Measurements from ENCODE around the gene DSCAML1. TPM values are rescaled to one million over a fixed set of nuclear protein-coding genes. Genes with fewer than 3 reads are reported as not detected.

The DSCAML1 gene, protein sequence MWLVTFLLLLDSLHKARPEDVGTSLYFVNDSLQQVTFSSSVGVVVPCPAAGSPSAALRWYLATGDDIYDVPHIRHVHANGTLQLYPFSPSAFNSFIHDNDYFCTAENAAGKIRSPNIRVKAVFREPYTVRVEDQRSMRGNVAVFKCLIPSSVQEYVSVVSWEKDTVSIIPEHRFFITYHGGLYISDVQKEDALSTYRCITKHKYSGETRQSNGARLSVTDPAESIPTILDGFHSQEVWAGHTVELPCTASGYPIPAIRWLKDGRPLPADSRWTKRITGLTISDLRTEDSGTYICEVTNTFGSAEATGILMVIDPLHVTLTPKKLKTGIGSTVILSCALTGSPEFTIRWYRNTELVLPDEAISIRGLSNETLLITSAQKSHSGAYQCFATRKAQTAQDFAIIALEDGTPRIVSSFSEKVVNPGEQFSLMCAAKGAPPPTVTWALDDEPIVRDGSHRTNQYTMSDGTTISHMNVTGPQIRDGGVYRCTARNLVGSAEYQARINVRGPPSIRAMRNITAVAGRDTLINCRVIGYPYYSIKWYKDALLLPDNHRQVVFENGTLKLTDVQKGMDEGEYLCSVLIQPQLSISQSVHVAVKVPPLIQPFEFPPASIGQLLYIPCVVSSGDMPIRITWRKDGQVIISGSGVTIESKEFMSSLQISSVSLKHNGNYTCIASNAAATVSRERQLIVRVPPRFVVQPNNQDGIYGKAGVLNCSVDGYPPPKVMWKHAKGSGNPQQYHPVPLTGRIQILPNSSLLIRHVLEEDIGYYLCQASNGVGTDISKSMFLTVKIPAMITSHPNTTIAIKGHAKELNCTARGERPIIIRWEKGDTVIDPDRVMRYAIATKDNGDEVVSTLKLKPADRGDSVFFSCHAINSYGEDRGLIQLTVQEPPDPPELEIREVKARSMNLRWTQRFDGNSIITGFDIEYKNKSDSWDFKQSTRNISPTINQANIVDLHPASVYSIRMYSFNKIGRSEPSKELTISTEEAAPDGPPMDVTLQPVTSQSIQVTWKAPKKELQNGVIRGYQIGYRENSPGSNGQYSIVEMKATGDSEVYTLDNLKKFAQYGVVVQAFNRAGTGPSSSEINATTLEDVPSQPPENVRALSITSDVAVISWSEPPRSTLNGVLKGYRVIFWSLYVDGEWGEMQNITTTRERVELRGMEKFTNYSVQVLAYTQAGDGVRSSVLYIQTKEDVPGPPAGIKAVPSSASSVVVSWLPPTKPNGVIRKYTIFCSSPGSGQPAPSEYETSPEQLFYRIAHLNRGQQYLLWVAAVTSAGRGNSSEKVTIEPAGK (N-terminal part only)
- total RNA-seq, result 1 to 10 TPM in 1 of 5 experiments, under 1 TPM in 4; 0.17 to 1.3 (median 0.60) TPM
- polyA plus RNA-seq, result not detected
- total RNA-seq, result not detected

DNA sequence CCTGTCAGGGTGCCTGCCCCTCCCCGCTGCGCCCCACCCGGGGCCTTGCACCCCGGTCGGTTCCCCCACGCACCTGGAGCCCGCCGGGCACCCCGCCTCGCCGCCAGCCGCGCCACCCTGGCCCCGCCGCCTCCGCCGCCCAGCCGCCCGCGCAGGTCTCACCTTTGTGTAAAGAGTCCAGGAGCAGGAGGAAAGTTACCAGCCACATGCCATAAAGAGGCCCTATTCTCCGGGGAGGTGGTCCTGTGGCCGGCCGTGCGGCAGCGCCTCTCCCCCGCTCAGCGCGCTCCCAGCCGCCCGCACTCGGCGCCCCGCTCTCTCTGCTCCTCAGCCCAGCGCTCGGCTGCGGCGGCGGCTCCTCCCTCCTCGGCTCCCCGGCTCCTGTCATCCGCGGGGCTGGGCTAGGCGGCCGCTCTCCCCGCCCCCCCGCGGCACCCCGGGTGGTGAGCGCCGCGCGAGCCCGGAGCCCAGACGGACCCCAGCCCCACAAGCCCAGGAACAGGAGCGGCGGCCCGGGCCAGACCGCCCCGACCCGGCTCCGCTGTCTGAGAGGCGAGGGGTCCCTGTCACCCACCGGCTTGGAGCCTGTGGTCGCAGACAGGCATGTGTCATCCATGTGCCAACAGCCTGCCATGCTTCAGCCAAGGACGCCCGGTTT, at the start of gene DSCAML1:
DSCAML1 (minus strand) TSS at position 345 of the 658 bp plus-strand sequence; CDS start at position 208, 137 bp downstream.
- H3K4me1 ChIP-seq (ENCODE audit: control insufficient read depth in 2 of 2, insufficient read depth in 2 of 2, low read length in 2 of 2), result peaks cover 0 to 15% of the 10 kb centered on the region in 2 donors
- intact Hi-C loops (cut with micrococcal nuclease), result no loop called here
- peak within 1 kb of the TSS; percentile 30 for H3K4me3 ChIP-seq (ENCODE audit: low read length)
- ATAC-seq (peak; percentile 85), DNase-seq (peak in 7 of 9 donors; percentile 16 to 47 (median 34))
- Mint-ChIP-seq H3K36me3 (peaks cover 0 to 4% (median 0%) of the 10 kb centered on the region in 5 donors), H3K27ac (peak within 1 kb of the TSS in 2 of 9 donors; percentile 27 to 30), H3K4me1 (peaks cover 3 to 26% (median 18%) of the 10 kb centered on the region in 7 donors), H3K4me3 (peak within 1 kb of the TSS; percentile 26 to 81 (median 71)), H3K9me3 (no peaks in the 10 kb centered on the region), H3K27me3 (peaks cover 49 to 79% (median 50%) of the 10 kb centered on the region in 5 donors)
- H3K9me3 ChIP-seq (ENCODE audit: control insufficient read depth in 2 of 3, low read length in 3 of 3), result no peaks in the 10 kb centered on the region
- ChIA-PET CTCF (no interaction called here), POLR2A (no interaction called here)
- H3K36me3 ChIP-seq (ENCODE audit: control insufficient read depth in 2 of 3, insufficient read depth in 3 of 3, low read length in 3 of 3), result no peaks in the 10 kb centered on the region
- no peak within 1 kb of the TSS for H3K27ac ChIP-seq (ENCODE audit: low read depth, low read length)
- H3K27me3 ChIP-seq (ENCODE audit: control insufficient read depth in 2 of 2, insufficient read depth in 2 of 2, low read length in 2 of 2), result peaks cover 22 to 34% of the 10 kb centered on the region in 2 donors

DNA sequence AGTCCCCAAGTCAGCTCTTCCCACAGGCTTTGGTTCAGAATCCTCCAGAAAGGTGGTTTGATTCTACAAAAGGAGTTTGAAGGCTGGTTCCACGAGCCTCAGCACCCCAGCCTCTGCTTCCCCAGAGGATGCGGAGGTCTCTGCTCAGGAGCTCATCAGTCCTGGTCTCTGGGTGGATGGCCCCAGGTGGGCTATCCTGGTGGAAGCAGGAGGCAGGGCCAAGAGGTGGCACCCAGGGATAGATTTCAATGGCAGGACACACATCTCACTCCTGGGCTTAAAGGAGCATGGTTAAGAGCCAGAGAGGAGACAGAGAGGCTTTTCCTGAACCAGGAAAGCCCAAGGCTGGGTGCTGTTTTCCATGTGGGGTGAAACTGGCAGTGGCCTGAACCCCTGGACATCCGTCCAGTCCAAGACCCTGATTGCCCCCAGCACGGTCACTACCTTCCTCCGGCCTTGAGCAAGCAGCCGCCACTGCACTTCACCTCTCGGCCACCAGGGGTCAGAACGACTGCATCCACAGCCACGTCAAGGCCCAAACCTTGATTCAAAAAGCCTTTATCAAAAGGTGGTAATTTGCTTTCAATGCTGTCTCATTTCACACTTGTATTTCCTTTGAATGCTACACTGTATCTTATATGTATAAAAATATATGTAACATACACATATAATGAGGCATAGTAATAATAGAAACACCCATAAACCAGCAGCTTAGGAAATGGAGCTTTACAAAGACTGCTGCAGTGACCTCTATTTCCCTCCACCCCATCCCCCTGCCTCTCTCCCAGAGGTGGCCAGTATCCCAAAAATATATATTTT, 46.9 kb upstream of the DSCAML1 start:
- Mint-ChIP-seq H3K27me3 (peaks cover 0 to 32% (median 0%) of the 10 kb centered on the region in 5 donors), H3K4me1 (peaks cover 0 to 10% (median 0%) of the 10 kb centered on the region in 7 donors), H3K4me3 (no peak overlapping the region), H3K36me3 (no peaks in the 10 kb centered on the region), H3K9me3 (no peaks in the 10 kb centered on the region), H3K27ac (peak overlapping the region in 2 of 9 donors; percentile 46 to 51)
- DNase-seq, result peak; percentile 63 to 84 (median 72)
- H3K27me3 ChIP-seq (ENCODE audit: control insufficient read depth in 2 of 2, insufficient read depth in 2 of 2, low read length in 2 of 2), result no peaks in the 10 kb centered on the region
- POLR2A ChIA-PET, result interaction anchor here (0.7 to 3.3 kb wide), 6 partner anchors 14 to 209 kb away, joined by 3 to 24 read pairs (median 4); no protein-coding TSS in a partner anchor
- no peaks in the 10 kb centered on the region for H3K9me3 ChIP-seq (ENCODE audit: control insufficient read depth in 2 of 3, low read length in 3 of 3)
- ATAC-seq, result peak; percentile 78
- intact Hi-C loops (cut with micrococcal nuclease), result loop anchor here (1.0 to 2.0 kb wide), 5 partner anchors 21 to 209 kb away; partner anchors contain the start of gene IL10RA (in 1 of the 2)
- H3K36me3 ChIP-seq (ENCODE audit: control insufficient read depth in 2 of 3, insufficient read depth in 3 of 3, low read length in 3 of 3), result no peaks in the 10 kb centered on the region
- H3K4me3 ChIP-seq (ENCODE audit: low read length), result no peak overlapping the region
- H3K27ac ChIP-seq (ENCODE audit: low read depth, low read length), result no peak overlapping the region
- CTCF ChIA-PET, result interaction anchor here (1.0 to 6.3 kb wide), 18 partner anchors 8 to 327 kb away, joined by 3 to 153 read pairs (median 5); partner anchors contain the start of genes FXYD2 and IL10RA
- peaks cover 6 to 9% of the 10 kb centered on the region in 2 donors for H3K4me1 ChIP-seq (ENCODE audit: control insufficient read depth in 2 of 2, insufficient read depth in 2 of 2, low read length in 2 of 2)

DNA sequence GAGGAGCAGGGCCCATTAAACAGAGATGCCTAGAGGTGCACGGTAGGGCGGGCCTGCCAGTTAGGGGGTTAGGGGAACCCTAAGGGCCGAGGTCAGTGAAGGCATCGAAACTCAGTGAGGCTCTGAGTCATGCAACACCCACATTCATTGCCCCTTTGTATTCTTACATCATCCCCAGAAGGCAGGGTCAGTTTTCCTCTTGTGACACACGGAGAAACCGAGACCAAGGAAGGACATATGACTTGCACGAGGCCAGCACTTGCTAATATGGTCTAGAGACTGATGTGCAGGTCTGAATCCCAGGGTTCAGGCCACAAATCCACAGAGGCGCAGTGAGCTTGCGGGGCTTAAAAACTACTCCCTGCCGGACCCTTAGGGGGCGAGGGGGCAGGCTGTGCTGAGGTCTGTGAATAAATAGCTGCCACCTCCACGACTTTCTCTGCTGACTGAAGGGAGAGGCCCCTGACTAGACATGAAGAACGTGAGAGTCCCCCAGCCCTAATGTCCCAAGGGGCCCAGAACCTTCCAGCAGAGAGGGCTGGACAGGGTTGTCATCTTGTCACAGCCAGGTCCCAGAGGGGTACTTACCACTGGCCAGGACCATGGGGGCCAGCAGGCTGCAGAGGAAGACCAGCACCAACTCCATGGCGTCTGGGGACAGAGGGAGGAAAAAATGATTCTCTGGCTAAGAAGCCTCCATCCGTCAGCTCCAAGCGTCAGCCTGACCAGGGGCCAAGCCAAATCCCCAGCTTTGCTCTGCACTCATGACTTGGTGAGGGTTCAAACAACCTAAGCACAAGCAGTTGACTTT, 45.3 kb upstream of the DSCAML1 start:
- DNase-seq (no peak), ATAC-seq (peak; percentile 81)
- Mint-ChIP-seq H3K27ac (peak overlapping the region in 2 of 9 donors; percentile 40 to 53), H3K4me1 (peaks cover 0 to 12% (median 0%) of the 10 kb centered on the region in 7 donors), H3K27me3 (peaks cover 0 to 41% (median 0%) of the 10 kb centered on the region in 5 donors), H3K36me3 (no peaks in the 10 kb centered on the region), H3K4me3 (no peak overlapping the region), H3K9me3 (no peaks in the 10 kb centered on the region)
- no peaks in the 10 kb centered on the region for H3K36me3 ChIP-seq (ENCODE audit: control insufficient read depth in 2 of 3, insufficient read depth in 3 of 3, low read length in 3 of 3)
- no peaks in the 10 kb centered on the region for H3K27me3 ChIP-seq (ENCODE audit: control insufficient read depth in 2 of 2, insufficient read depth in 2 of 2, low read length in 2 of 2)
- no peak overlapping the region for H3K4me3 ChIP-seq (ENCODE audit: low read length)
- ChIA-PET POLR2A (interaction anchor here (1.1 to 3.3 kb wide), 4 partner anchors 13 to 211 kb away, joined by 3 to 24 read pairs (median 8); no protein-coding TSS in a partner anchor), CTCF (interaction anchor here (0.7 to 6.3 kb wide), 10 partner anchors 9 to 329 kb away, joined by 3 to 153 read pairs (median 11); partner anchors contain the start of gene FXYD2)
- H3K4me1 ChIP-seq (ENCODE audit: control insufficient read depth in 2 of 2, insufficient read depth in 2 of 2, low read length in 2 of 2), result peaks cover 6 to 9% of the 10 kb centered on the region in 2 donors
- intact Hi-C loops (cut with micrococcal nuclease), result no loop called here
- H3K9me3 ChIP-seq (ENCODE audit: control insufficient read depth in 2 of 3, low read length in 3 of 3), result no peaks in the 10 kb centered on the region
- H3K27ac ChIP-seq (ENCODE audit: low read depth, low read length), result no peak overlapping the region

DNA sequence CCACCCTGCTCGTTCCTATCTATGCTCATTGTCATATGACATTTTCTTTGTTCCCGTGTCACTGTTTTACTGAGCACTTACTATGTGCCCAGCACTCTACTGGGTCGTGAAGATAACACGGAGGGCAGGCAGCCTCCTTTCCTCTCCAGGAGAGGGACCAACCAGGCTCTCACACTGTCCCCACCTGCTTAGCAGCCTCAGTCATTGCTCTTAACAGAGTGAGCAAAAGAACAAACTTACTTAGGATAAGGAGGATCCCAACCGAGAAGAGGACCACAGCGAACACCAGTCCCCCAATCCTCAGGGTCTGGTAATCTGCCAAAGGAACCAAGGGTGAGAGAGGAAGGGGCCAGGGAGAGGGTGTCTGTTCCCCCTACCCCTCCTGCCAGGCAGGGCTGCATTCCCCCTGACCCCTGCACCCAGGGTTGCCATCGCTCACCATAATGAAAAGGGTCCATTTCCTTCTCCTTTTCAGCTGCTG, 44.6 kb upstream of the DSCAML1 start:
- Histone ChIP-seq H3K27ac (ENCODE audit: low read depth, low read length) (no peak overlapping the region), H3K4me1 (ENCODE audit: control insufficient read depth in 2 of 2, insufficient read depth in 2 of 2, low read length in 2 of 2) (peaks cover 6 to 9% of the 10 kb centered on the region in 2 donors), H3K27me3 (ENCODE audit: control insufficient read depth in 2 of 2, insufficient read depth in 2 of 2, low read length in 2 of 2) (no peaks in the 10 kb centered on the region), H3K4me3 (ENCODE audit: low read length) (no peak overlapping the region), H3K9me3 (ENCODE audit: control insufficient read depth in 2 of 3, low read length in 3 of 3) (no peaks in the 10 kb centered on the region), H3K36me3 (ENCODE audit: control insufficient read depth in 2 of 3, insufficient read depth in 3 of 3, low read length in 3 of 3) (no peaks in the 10 kb centered on the region)
- Mint-ChIP-seq H3K4me3 (no peak overlapping the region), H3K27me3 (peaks cover 0 to 39% (median 0%) of the 10 kb centered on the region in 5 donors), H3K36me3 (no peaks in the 10 kb centered on the region), H3K9me3 (no peaks in the 10 kb centered on the region), H3K4me1 (peaks cover 0 to 12% (median 0%) of the 10 kb centered on the region in 7 donors), H3K27ac (peak overlapping the region in 3 of 9 donors; percentile 2 to 40 (median 16))
- ChIA-PET CTCF (interaction anchor here (0.7 to 6.3 kb wide), 7 partner anchors 8 to 213 kb away, joined by 3 to 153 read pairs (median 25); partner anchors contain the start of gene FXYD2), POLR2A (interaction anchor here (1.1 to 3.3 kb wide), 2 partner anchors 12 to 212 kb away, joined by 3 to 24 read pairs; no protein-coding TSS in a partner anchor)
- DNase-seq (peak in 1 of 9 donors; percentile 15), ATAC-seq (peak; percentile 31)
- intact Hi-C loops (cut with micrococcal nuclease), result no loop called here
